Activated CD8-positive, alpha-beta T cell treated with anti-CD3 and anti-CD28 coated beads, Interleukin-2, amount 10 ng/mL, durations not matched to agents 7 days and 5 days (primary cell): ENCODE measurements around the gene MIF4GD. TPM values are rescaled to one million over a fixed set of nuclear protein-coding genes. Genes with fewer than 3 reads are reported as not detected.
A peak's percentile ranks its signal among the peaks of the same experiment; 100 is the strongest.

Experiments used
- ATAC-seq: fragments of 150-1000 bp; cut with Tn5 transposase; one replicate; pipeline ENCODE4 v1.10.0; 2021; ENCODE audit warnings: moderate library complexity
- CTCF ChIA-PET: fragments of 350-600 bp; sonication (Branson Sonifier 250); formaldehyde crosslinking; loops from one replicate; lab custom pipeline; 2021; ENCODE audit warnings: antibody characterized with exemption; lab: Charles Lee
- POLR2A ChIA-PET: fragments of 350-600 bp; sonication (Branson Sonifier 250); formaldehyde crosslinking; loops from one replicate; lab custom pipeline; 2021; ENCODE audit warnings: antibody characterized with exemption; lab: Charles Lee
- DNase-seq: peaks from one replicate; pipeline ENCODE4 v3.0.0-alpha.2; 2020
- H3K27ac Mint-ChIP-seq: one replicate; pipeline ENCODE4 v1.8.0; 2021; ENCODE audit warnings: mild to moderate bottlenecking, mixed read lengths
- H3K27me3 Mint-ChIP-seq: one replicate; pipeline ENCODE4 v1.8.0; 2021; ENCODE audit warnings: low read depth, mixed read lengths
- H3K36me3 Mint-ChIP-seq: one replicate; pipeline ENCODE4 v1.8.0; 2021; ENCODE audit warnings: low read depth, mixed read lengths
- H3K4me1 Mint-ChIP-seq: one replicate; pipeline ENCODE4 v1.8.0; 2021; ENCODE audit warnings: low read depth, mixed read lengths
- H3K4me3 Mint-ChIP-seq: one replicate; pipeline ENCODE4 v1.8.0; 2021; ENCODE audit warnings: mild to moderate bottlenecking, mixed read lengths
- H3K9me3 Mint-ChIP-seq: one replicate; pipeline ENCODE4 v1.8.0; 2022; ENCODE audit warnings: mixed read lengths; ENCODE audit not compliant: insufficient read depth
- total RNA-seq, 2 experiments: library from RNA; stranded (reverse); gene quantifications; one replicate each; pipeline ENCODE4 v1.2.3, GENCODE V29; 2021

The MIF4GD gene
- total RNA-seq, 2 experiments from 2014 or later, result 52.1 to 56.3 TPM

- ATAC-seq, result peak; percentile 61
- H3K4me3 Mint-ChIP-seq, result peak overlapping the region; percentile 83
These were observed 639 bp downstream of the MIF4GD start for GRCh38 chr17:75270218-75270965.

DNA sequence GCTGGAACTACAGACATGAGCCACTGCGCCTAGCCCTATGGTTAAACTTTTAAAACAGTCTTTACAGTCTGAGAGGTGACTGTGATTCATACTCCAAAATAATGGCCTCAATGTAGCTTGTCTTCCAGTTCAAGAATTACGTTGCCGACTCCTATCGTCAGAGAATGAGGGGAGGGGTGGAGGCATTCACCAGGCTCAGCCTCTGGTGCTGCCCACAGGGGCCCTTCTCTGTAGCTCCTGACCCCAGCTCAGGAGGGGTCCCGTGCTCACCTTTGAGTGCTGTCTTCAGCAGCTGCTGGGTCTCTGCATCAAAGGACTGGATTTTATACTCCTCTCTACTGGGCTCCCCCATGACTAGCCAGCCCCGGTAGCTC is 1.2 kb downstream of the MIF4GD start:
- DNase-seq, result no peak
- ChIA-PET POLR2A (interaction anchor here (1.3 to 6.9 kb wide), 7 partner anchors 9 to 140 kb away, joined by 4 to 112 read pairs (median 14); partner anchors contain the start of genes GGA3, GRB2, JPT1 and MRPS7), CTCF (interaction anchor here (0.7 to 6.0 kb wide), 13 partner anchors 9 to 159 kb away, joined by 3 to 98 read pairs (median 19); partner anchors contain the start of genes GGA3, GRB2, MRPS7 and SLC25A19)
- ATAC-seq, result no peak
- peak overlapping the region; percentile 83 for H3K4me3 Mint-ChIP-seq
- no peaks in the 10 kb centered on the region for H3K27me3 Mint-ChIP-seq
- peaks cover 36% of the 10 kb centered on the region for H3K4me1 Mint-ChIP-seq
- H3K27ac Mint-ChIP-seq, result peak overlapping the region; percentile 93
- H3K36me3 Mint-ChIP-seq, result peaks cover 34% of the 10 kb centered on the region
- H3K9me3 Mint-ChIP-seq, result no peaks in the 10 kb centered on the region

More at GRCh38 chr17:75270218-75270965, 639 bp downstream of the MIF4GD start:
- Mint-ChIP-seq H3K4me1 (peaks cover 36% of the 10 kb centered on the region), H3K9me3 (no peaks in the 10 kb centered on the region), H3K36me3 (peaks cover 36% of the 10 kb centered on the region), H3K27ac (peak overlapping the region; percentile 93), H3K27me3 (no peaks in the 10 kb centered on the region)
- ChIA-PET CTCF (interaction anchor here (0.6 to 6.0 kb wide), 53 partner anchors 9 to 557 kb away, joined by 3 to 98 read pairs (median 4); partner anchors contain the start of genes GGA3, GRB2, MRPL58 and MRPS7), POLR2A (interaction anchor here (0.6 to 6.9 kb wide), 21 partner anchors 9 to 246 kb away, joined by 3 to 112 read pairs (median 5); partner anchors contain the start of genes GGA3, GRB2, JPT1 and MRPS7)
- peak; percentile 70 for DNase-seq

DNA sequence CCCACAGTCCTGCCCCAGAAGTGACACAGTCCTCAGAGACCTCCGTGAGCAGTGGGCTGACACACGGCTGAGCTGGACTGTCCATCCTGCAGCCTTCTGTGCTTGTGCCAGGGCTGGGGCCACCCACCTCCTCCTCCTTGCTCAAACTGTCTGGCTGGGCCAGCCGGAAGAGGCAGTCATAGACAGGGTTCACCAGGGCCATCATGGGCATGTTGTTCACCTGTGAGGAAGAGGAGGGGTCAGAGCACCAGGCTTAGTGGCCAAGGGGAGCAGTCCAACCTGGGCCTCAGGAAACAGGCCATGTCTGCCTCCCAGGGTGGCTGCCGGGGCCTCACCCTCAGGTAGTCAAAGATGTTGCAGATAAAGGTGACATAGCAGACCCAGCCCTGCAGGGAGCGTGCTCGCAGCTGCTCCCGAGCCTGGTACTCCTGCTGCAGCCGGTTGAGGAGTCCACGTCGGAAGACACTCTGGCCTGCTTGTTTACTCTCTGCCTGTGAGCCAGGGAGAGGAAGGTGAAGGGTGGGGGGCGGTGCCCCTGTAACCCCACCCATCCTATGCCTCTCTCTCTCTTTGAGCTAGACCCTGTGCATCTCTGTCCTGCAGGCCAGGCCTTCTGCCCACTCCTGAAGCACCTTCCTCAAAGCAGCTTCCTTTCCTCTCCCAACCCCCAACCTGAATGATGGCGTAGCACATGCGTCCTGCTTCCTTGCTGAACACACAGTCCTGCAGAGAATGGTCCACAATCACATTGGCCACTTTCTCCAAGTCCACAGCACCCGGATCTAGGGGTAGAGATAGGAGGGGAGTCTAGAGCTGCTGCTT is 3.4 kb downstream of the MIF4GD start:
- Mint-ChIP-seq H3K36me3 (peaks cover 33% of the 10 kb centered on the region), H3K4me3 (no peak overlapping the region), H3K27ac (no peak overlapping the region), H3K9me3 (no peaks in the 10 kb centered on the region), H3K4me1 (peaks cover 30% of the 10 kb centered on the region), H3K27me3 (no peaks in the 10 kb centered on the region)
- POLR2A ChIA-PET, result interaction anchor here (1.4 kb wide), 1 partner anchor 21 kb away, joined by 4 read pairs; the partner anchor contains the start of gene SLC25A19
- DNase-seq (no peak), ATAC-seq (no peak)
- CTCF ChIA-PET, result no interaction called here

- ChIA-PET CTCF (interaction anchor here (1.9 kb wide), 1 partner anchor 22 kb away, joined by 5 read pairs; the partner anchor contains the start of gene SLC25A19), POLR2A (interaction anchor here (1.4 kb wide), 1 partner anchor 22 kb away, joined by 4 read pairs; the partner anchor contains the start of gene SLC25A19)
- ATAC-seq (no peak), DNase-seq (no peak)
- H3K4me1 Mint-ChIP-seq, result peaks cover 31% of the 10 kb centered on the region
- peaks cover 35% of the 10 kb centered on the region for H3K36me3 Mint-ChIP-seq
- H3K9me3 Mint-ChIP-seq, result no peaks in the 10 kb centered on the region
- H3K4me3 Mint-ChIP-seq, result no peak overlapping the region
- H3K27ac Mint-ChIP-seq, result no peak overlapping the region
- no peaks in the 10 kb centered on the region for H3K27me3 Mint-ChIP-seq
These were observed 3.9 kb downstream of the MIF4GD start for GRCh38 chr17:75267153-75267410.

DNA sequence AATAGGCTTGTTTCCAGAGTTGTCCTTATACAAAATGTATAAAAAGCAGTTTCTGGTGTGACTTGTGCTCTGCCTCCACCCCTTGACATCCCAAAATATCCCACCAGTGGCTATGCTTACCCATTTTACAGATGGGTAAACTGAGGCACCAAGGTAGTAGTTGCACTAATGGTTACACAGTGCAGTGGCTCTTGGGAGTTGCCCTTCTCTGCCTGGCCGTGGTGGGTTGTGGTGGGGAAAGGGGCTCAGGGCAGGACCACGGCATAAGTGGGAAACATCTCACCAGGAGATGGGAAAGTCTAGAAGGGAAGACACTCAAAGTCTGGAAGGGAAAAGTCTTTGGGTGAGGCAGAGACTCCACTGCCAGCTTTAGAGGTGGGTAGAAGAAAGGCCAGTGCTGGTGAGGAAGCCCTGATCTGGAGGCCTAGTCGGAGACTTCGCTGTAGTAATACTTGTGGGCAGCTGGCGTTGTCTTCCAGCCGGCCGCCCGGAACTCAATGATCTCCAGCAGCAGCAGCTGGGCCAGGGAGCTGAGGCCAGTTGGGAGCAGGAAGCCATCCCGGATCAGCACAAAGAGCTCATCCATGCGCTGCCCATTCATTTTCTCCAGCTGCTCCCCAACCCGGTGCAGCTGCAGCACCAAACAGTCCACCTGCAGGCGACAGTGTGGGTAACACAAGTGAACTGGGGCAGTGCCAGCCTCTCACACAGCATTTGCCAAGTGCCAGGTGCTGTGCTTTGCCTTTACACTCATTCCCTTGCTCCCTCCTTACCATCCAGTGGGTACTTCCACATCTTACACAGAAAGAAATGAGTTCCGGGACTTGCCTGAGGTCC is 4.5 kb downstream of the MIF4GD start:
- H3K27ac Mint-ChIP-seq, result no peak overlapping the region
- DNase-seq, result no peak
- POLR2A ChIA-PET, result interaction anchor here (1.4 kb wide), 1 partner anchor 22 kb away, joined by 4 read pairs; the partner anchor contains the start of gene SLC25A19
- CTCF ChIA-PET, result interaction anchor here (1.9 kb wide), 1 partner anchor 23 kb away, joined by 5 read pairs; the partner anchor contains the start of gene SLC25A19
- H3K4me1 Mint-ChIP-seq, result peaks cover 27% of the 10 kb centered on the region
- peaks cover 34% of the 10 kb centered on the region for H3K36me3 Mint-ChIP-seq
- no peaks in the 10 kb centered on the region for H3K9me3 Mint-ChIP-seq
- no peaks in the 10 kb centered on the region for H3K27me3 Mint-ChIP-seq
- ATAC-seq, result no peak
- no peak overlapping the region for H3K4me3 Mint-ChIP-seq

GRCh38 chr17:75265614-75266315 is 5.3 kb downstream of the MIF4GD start:
- Mint-ChIP-seq H3K4me1 (peaks cover 29% of the 10 kb centered on the region), H3K4me3 (no peak overlapping the region), H3K27ac (no peak overlapping the region), H3K36me3 (peaks cover 37% of the 10 kb centered on the region), H3K9me3 (no peaks in the 10 kb centered on the region), H3K27me3 (no peaks in the 10 kb centered on the region)
- ATAC-seq (no peak), DNase-seq (no peak)
- CTCF ChIA-PET, result interaction anchor here (1.9 kb wide), 1 partner anchor 24 kb away, joined by 5 read pairs; the partner anchor contains the start of gene SLC25A19
- POLR2A ChIA-PET, result no interaction called here

DNA sequence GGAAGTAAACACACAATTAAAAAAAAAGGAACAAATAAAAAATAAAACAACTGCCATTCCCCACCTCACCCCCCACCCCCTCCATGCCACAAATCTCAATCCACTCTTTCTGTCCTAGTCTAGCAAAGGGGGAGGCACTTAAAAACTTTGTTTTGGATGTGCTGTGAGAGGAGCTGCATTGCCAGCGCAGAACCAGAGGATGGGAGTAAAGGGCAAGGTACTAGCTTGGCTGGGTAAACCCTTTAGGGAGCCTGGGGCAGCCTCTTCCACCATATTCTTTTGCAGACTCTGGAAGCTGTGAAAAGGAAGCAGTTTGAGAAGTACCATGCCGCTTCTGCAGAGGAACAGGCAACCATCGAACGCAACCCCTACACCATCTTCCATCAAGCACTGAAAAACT is 8.0 kb downstream of the MIF4GD start:
- no peak for DNase-seq
- peaks cover 42% of the 10 kb centered on the region for H3K36me3 Mint-ChIP-seq
- peaks cover 37% of the 10 kb centered on the region for H3K4me1 Mint-ChIP-seq
- peak overlapping the region; percentile 95 for H3K4me3 Mint-ChIP-seq
- no peaks in the 10 kb centered on the region for H3K27me3 Mint-ChIP-seq
- no peaks in the 10 kb centered on the region for H3K9me3 Mint-ChIP-seq
- POLR2A ChIA-PET, result interaction anchor here (0.7 to 4.1 kb wide), 8 partner anchors 8 to 251 kb away, joined by 3 to 112 read pairs (median 14); partner anchors contain the start of genes GRB2, MIF4GD, MRPL58 and NUP85
- CTCF ChIA-PET, result interaction anchor here (0.8 to 4.4 kb wide), 10 partner anchors 9 to 490 kb away, joined by 3 to 98 read pairs (median 4); partner anchors contain the start of genes GRB2, MIF4GD and NUP85
- ATAC-seq, result no peak
- H3K27ac Mint-ChIP-seq, result peak overlapping the region; percentile 99

DNA sequence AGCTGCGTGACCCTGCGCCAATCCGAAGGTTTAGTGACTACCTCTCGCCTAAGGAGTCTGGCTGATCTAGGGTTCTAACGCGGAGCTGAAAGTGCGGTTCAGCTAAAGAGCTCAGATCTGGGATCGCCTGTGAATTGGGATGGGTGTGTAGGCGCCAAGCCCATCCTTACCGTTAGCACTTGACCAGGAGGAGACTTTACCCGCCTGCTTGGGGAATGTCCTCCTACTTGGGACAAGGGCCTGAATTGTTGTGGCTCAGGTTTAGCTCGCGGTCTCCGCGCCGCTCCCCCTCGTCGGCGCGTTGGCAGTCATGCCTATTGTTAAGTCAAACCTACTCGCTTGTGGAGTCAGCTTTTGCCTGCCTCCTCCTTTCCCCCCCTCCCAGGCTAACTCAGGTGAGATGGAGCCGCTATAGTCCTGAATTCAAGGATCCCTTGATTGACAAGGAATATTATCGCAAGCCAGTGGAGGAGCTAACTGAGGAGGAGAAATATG is 8.9 kb downstream of the MIF4GD start:
- ChIA-PET CTCF (interaction anchor here (0.6 to 4.4 kb wide), 17 partner anchors 10 to 491 kb away, joined by 3 to 98 read pairs (median 4); partner anchors contain the start of genes GRB2, MIF4GD, NUP85 and SLC25A19), POLR2A (interaction anchor here (0.7 to 4.1 kb wide), 20 partner anchors 9 to 389 kb away, joined by 3 to 112 read pairs (median 5); partner anchors contain the start of genes FDXR, GRB2, JPT1 and MIF4GD)
- Mint-ChIP-seq H3K4me1 (peaks cover 38% of the 10 kb centered on the region), H3K9me3 (no peaks in the 10 kb centered on the region), H3K36me3 (peaks cover 42% of the 10 kb centered on the region), H3K27me3 (no peaks in the 10 kb centered on the region), H3K27ac (peak overlapping the region; percentile 99), H3K4me3 (peak overlapping the region; percentile 95)
- ATAC-seq (no peak), DNase-seq (no peak)

GRCh38 chr17:75261336-75262111 is 9.5 kb downstream of the MIF4GD start, which contains the start of the genes GGA3 and MRPS7:
TSS of gene GGA3 (minus strand) at chr17:75261606. CDS start at chr17:75261587, 19 bp downstream.
TSS of gene MRPS7 (plus strand) at chr17:75261879. CDS start at chr17:75261901, 22 bp downstream.
- Mint-ChIP-seq H3K27me3 (no peaks in the 10 kb centered on the region), H3K4me1 (peaks cover 38% of the 10 kb centered on the region), H3K9me3 (no peaks in the 10 kb centered on the region), H3K36me3 (peaks cover 37% of the 10 kb centered on the region), H3K27ac (peak within 1 kb of the TSS; percentile 99), H3K4me3 (peak within 1 kb of the TSS; percentile 95)
- ChIA-PET POLR2A (interaction anchor here (0.7 to 4.1 kb wide), 27 partner anchors 10 to 515 kb away, joined by 3 to 112 read pairs (median 4); partner anchors contain the start of genes FDXR, GRB2, JPT1 and MIF4GD), CTCF (interaction anchor here (0.9 to 4.4 kb wide), 19 partner anchors 7 to 492 kb away, joined by 3 to 98 read pairs (median 6); partner anchors contain the start of genes GRB2, MIF4GD, NUP85 and SLC25A19)
- peak; percentile 94 for ATAC-seq
- DNase-seq, result peak; percentile 97
